Measurements from ENCODE around the gene EIF1. TPM values are rescaled to one million over a fixed set of nuclear protein-coding genes. Genes with fewer than 3 reads are reported as not detected.
A peak's percentile ranks its signal among the peaks of the same experiment; 100 is the strongest.

Gene EIF1
- polyA plus RNA-seq, 2 of the 4 experiments (the other 2 are of a cell fraction) = 834 to 873 TPM

- ChIA-PET CTCF (interaction anchor here (0.6 to 96.0 kb wide), 9 partner anchors 9 to 225 kb away, joined by 3 to 3262 read pairs (median 5); partner anchors contain the start of genes FKBP10, JUP and P3H4), POLR2A (interaction anchor here (0.7 to 1.6 kb wide), 9 partner anchors 9 to 146 kb away, joined by 3 to 12 read pairs (median 5); partner anchors contain the start of genes JUP and P3H4)
- peak overlapping the region; percentile 98 for H3K4me2 ChIP-seq
- no peak for DNase-seq (ENCODE audit: low read depth in 1 of 2, low spot score in 1 of 2)
- FAIRE-seq = no peak
- no peaks in the 10 kb centered on the region for H3K9me3 ChIP-seq
- 8% methylated on average over 23 of the region's 23 CpGs for WGBS (ENCODE audit: missing lambda C conversion rate)
- peak overlapping the region; percentile 73 to 90 for H3K27ac ChIP-seq
- ATAC-seq = peak; percentile 51 to 57
- H3K4me1 ChIP-seq = peaks cover 34% of the 10 kb centered on the region
- TF ChIP-seq CTCF (IDR thresholded peaks at IDR 0.05) (no peak), ZFP36 (IDR thresholded peaks at IDR 0.05; ENCODE audit: borderline replicate concordance, partially characterized antibody) (peak; percentile 1)
- peak overlapping the region; percentile 57 for H3K4me3 ChIP-seq
Measured at GRCh38 chr17:41734949-41735313, 46.2 kb downstream of the EIF1 start.

- Histone ChIP-seq H3K27ac (no peak overlapping the region), H3K4me1 (peaks cover 38% of the 10 kb centered on the region), H3K9me3 (no peaks in the 10 kb centered on the region), H3K4me3 (no peak overlapping the region), H3K4me2 (no peak overlapping the region)
- no peak for DNase-seq (ENCODE audit: low read depth in 1 of 2, low spot score in 1 of 2)
- FAIRE-seq = no peak
- no peak for TF ChIP-seq ZFP36 (IDR thresholded peaks at IDR 0.05; ENCODE audit: borderline replicate concordance, partially characterized antibody)
- WGBS (ENCODE audit: missing lambda C conversion rate) = 95% methylated on average over 4 of the region's 4 CpGs
- POLR2A ChIA-PET = no interaction called here
- CTCF ChIA-PET = interaction anchor here (0.6 to 96.0 kb wide), 11 partner anchors 10 to 224 kb away, joined by 3 to 3262 read pairs (median 4); partner anchors contain the start of genes FKBP10, JUP and P3H4
- no peak for ATAC-seq
Measured at GRCh38 chr17:41735744-41736143, 47.1 kb downstream of the EIF1 start.

GRCh38 chr17:41736983-41737679 is 48.4 kb downstream of the EIF1 start:
- 23% methylated on average over 17 of the region's 17 CpGs for WGBS (ENCODE audit: missing lambda C conversion rate)
- Histone ChIP-seq H3K4me2 (peak overlapping the region; percentile 40; the same call in 2 of the 3 replicates), H3K27ac (peak overlapping the region in 1 of 2 experiments; percentile 37; a peak in 3 of 6 replicates), H3K4me1 (peaks cover 38% of the 10 kb centered on the region), H3K9me3 (no peaks in the 10 kb centered on the region), H3K4me3 (no peak overlapping the region)
- CTCF ChIA-PET = interaction anchor here (0.5 to 96.0 kb wide), 57 partner anchors 9 to 989 kb away, joined by 3 to 3262 read pairs (median 4); partner anchors contain the start of genes FKBP10, JUP, ODAD4 and P3H4
- no peak for FAIRE-seq
- POLR2A ChIA-PET = interaction anchor here (0.5 to 1.5 kb wide), 7 partner anchors 49 to 182 kb away, joined by 3 to 11 read pairs (median 5); partner anchors contain the start of genes ACLY, EIF1, JUP and KLHL11
- no peak for DNase-seq (ENCODE audit: low read depth in 1 of 2, low spot score in 1 of 2)
- ATAC-seq = no peak
- TF ChIP-seq RCOR1 (IDR thresholded peaks at IDR 0.05; ENCODE audit: low read depth, low read length) = no peak
- TF ChIP-seq ZFP36 (IDR thresholded peaks at IDR 0.05; ENCODE audit: borderline replicate concordance, partially characterized antibody) = no peak
- no peak for TF ChIP-seq ZSCAN20 (CRISPR knock-in tag; IDR thresholded peaks at IDR 0.05)
- no peak for TF ChIP-seq POLR2A (IDR thresholded peaks at IDR 0.05; ENCODE audit: low read length)
- no peak for TF ChIP-seq CEBPB (IDR thresholded peaks at IDR 0.05)
- no peak for TF ChIP-seq TFCP2L1 (CRISPR knock-in tag; IDR thresholded peaks at IDR 0.05)
- TF ChIP-seq RFX5 (IDR thresholded peaks at IDR 0.05) = no peak
- no peak for TF ChIP-seq ATOH8 (CRISPR knock-in tag; IDR thresholded peaks at IDR 0.05; ENCODE audit: low read depth)
- no peak for TF ChIP-seq ZNF302 (CRISPR knock-in tag; IDR thresholded peaks at IDR 0.05)

GRCh38 chr17:41737680-41738023 is 49.0 kb downstream of the EIF1 start:
- H3K4me1 ChIP-seq = peaks cover 38% of the 10 kb centered on the region
- POLR2A ChIA-PET = interaction anchor here (0.9 to 1.5 kb wide), 6 partner anchors 49 to 181 kb away, joined by 3 to 11 read pairs (median 4); partner anchors contain the start of genes ACLY, EIF1, JUP and KLHL11
- peak overlapping the region in 1 of 2 experiments; percentile 37; a peak in 3 of 6 replicates for H3K27ac ChIP-seq
- ATAC-seq (peak; percentile 11 to 45; a peak in 3 of 6 replicates), FAIRE-seq (no peak), DNase-seq (ENCODE audit: low read depth in 1 of 2, low spot score in 1 of 2) (peak in 1 of 2 experiments; percentile 56)
- H3K4me2 ChIP-seq = peak overlapping the region; percentile 40
- WGBS (ENCODE audit: missing lambda C conversion rate) = 2% methylated on average over 5 of the region's 5 CpGs
- no peak overlapping the region for H3K4me3 ChIP-seq
- CTCF ChIA-PET = interaction anchor here (0.5 to 96.0 kb wide), 54 partner anchors 8 to 437 kb away, joined by 3 to 3262 read pairs (median 4); partner anchors contain the start of genes FKBP10, JUP, ODAD4 and P3H4
- no peaks in the 10 kb centered on the region for H3K9me3 ChIP-seq
- TF ChIP-seq ZC3H11A (IDR thresholded peaks at IDR 0.05) (no peak; the same call in 1 of the 2 replicates), REST (IDR thresholded peaks at IDR 0.05) (no peak), POLR2AphosphoS2 (conservative IDR thresholded peaks at IDR 0.05; ENCODE audit: low read length) (no peak), HOXB13 (CRISPR knock-in tag; IDR thresholded peaks at IDR 0.05; ENCODE audit: low read depth) (no peak), BCL3 (IDR thresholded peaks at IDR 0.05) (no peak), GATA3 (IDR thresholded peaks at IDR 0.05; ENCODE audit: borderline replicate concordance) (no peak), MAZ (IDR thresholded peaks at IDR 0.05; ENCODE audit: borderline replicate concordance, low read depth, low read length) (no peak), HOXB5 (CRISPR knock-in tag; IDR thresholded peaks at IDR 0.05) (no peak), MAFK (IDR thresholded peaks at IDR 0.05; ENCODE audit: partially characterized antibody) (no peak)
